ENCODE measurements around the gene CEACAM8. TPM values are rescaled to one million over a fixed set of nuclear protein-coding genes. Genes with fewer than 3 reads are reported as not detected.
"Not testable (repeated sequence)": the region's sequence is repeated elsewhere in the genome, so short reads cannot be mapped to it uniquely, and the experiment has no call there.

The CEACAM8 gene
- total RNA-seq, 1 experiment from 2014 or later: not detected

DNA sequence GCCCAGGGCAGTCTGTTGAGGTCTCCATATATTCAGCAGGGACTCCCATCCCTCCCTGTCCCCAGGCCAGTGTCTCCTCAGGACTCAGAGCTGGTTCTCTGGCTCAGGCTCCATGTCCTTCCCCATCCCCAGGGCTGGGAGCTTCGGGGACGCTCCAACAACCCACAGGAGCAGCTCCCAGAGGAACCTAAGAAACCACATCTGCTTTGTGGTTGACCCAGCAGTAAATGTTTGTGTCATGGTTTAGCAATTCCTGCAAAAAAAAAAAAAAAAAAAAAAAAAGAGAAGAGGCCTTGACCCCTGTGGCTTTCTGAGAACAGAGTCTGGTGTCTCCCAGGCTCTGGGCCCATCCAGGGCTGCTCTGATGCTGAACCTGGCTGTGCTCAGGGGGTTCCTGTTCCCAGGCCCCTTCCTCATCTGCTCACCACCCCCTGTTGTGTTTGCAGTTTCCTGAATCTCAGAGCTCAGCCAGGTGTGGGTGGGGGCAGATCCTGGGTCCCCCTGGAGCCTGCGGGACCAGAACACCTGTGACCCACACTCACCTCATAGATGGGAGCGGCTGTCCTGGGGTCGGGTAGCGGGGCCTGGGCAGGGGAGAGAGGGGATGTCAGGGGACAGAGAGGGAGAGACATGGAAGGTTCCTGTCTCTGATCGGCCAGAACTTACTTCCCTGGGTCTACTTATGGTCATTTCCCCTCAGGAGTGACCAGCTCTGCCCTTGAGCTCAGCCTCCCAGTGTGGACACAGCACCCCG, 41.3 kb downstream of the CEACAM8 start (continued):
- TF ChIP-seq, protein P1, sequence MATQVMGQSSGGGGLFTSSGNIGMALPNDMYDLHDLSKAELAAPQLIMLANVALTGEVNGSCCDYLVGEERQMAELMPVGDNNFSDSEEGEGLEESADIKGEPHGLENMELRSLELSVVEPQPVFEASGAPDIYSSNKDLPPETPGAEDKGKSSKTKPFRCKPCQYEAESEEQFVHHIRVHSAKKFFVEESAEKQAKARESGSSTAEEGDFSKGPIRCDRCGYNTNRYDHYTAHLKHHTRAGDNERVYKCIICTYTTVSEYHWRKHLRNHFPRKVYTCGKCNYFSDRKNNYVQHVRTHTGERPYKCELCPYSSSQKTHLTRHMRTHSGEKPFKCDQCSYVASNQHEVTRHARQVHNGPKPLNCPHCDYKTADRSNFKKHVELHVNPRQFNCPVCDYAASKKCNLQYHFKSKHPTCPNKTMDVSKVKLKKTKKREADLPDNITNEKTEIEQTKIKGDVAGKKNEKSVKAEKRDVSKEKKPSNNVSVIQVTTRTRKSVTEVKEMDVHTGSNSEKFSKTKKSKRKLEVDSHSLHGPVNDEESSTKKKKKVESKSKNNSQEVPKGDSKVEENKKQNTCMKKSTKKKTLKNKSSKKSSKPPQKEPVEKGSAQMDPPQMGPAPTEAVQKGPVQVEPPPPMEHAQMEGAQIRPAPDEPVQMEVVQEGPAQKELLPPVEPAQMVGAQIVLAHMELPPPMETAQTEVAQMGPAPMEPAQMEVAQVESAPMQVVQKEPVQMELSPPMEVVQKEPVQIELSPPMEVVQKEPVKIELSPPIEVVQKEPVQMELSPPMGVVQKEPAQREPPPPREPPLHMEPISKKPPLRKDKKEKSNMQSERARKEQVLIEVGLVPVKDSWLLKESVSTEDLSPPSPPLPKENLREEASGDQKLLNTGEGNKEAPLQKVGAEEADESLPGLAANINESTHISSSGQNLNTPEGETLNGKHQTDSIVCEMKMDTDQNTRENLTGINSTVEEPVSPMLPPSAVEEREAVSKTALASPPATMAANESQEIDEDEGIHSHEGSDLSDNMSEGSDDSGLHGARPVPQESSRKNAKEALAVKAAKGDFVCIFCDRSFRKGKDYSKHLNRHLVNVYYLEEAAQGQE (IDR thresholded peaks at IDR 0.05; ENCODE audit: low read depth): no peak

DNA sequence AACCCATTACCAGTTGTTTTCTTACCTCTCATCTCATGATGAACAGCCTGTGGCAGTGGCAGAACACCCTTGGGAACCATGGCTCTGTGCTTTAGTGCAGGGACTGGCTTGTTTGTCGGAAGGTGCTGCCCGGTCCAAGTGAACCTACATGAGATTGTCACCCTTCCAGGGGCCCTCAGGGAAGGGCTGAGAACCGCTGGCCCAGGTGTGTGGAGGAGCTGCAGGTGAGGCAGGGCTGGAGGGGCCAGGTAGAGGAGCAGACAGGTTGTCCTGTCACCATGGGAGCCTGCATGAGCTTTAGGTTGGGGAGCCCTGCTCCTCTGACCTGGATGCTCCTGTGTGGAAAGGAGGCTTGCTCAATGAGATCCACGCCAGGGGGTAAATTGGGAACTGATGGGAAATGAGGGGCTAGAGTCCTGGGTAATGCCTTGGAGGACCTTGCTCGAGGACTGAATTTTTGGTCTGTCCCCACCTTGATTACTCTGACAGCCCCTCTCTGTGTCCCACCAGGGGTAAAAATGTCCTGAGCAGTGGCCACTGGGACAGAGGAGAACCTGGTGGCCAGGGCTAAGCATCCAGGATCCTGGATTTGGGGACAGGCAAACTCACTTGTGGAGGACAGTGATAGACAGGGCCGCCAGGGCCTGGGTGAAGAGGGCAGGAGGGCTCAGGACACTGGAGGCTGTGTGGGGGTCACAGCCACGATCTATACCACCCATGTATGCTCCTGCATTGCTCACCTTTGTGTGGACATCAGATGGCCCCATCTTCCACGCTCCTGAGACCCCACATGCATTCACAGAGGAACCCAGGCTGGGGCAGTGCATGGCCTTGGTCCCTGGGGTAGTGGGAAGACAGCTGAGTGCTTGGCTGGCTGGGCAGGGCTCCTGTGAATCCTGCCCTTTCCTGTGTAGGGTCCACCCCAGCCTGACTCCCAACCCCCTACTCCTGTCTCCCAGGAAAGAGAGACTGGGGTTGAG, 42.3 kb downstream of the CEACAM8 start:
- Histone ChIP-seq H3K9me3 (ENCODE audit: control insufficient read depth in 1 of 2, insufficient read depth in 1 of 2, low read depth in 1 of 2, low read length in 2 of 2) (no peaks in the 10 kb centered on the region), H3K9me2 (ENCODE audit: insufficient read depth) (no peaks in the 10 kb centered on the region), H3K4me1 (ENCODE audit: control insufficient read depth in 1 of 2, insufficient read depth in 2 of 2, low read length in 2 of 2) (no peaks in the 10 kb centered on the region), H3K9ac (ENCODE audit: low read length) (no peak overlapping the region), H3K79me2 (ENCODE audit: insufficient read depth, low read length) (no peaks in the 10 kb centered on the region), H3K36me3 (ENCODE audit: control insufficient read depth in 1 of 2, insufficient read depth in 2 of 2, low read length in 2 of 2) (no peaks in the 10 kb centered on the region), H4K20me1 (ENCODE audit: insufficient read depth) (no peaks in the 10 kb centered on the region), H3K4me2 (ENCODE audit: low read length) (no peak overlapping the region), H3K27ac (ENCODE audit: low read depth, low read length) (no peak overlapping the region), H3K4me3 (replicated peaks in 1 of 2; ENCODE audit: low read depth in 1 of 2, low read length in 2 of 2) (no peak overlapping the region), H2AFZ (ENCODE audit: low read depth, low read length, poor library complexity, severe bottlenecking) (no peak overlapping the region), H3K27me3 (ENCODE audit: insufficient read depth, low read length) (no peaks in the 10 kb centered on the region)
- DNase-seq (ENCODE audit: low read depth, low spot score) (no peak), ATAC-seq (no peak)
- intact Hi-C loops (cut with micrococcal nuclease): no loop called here
- no peak for TF ChIP-seq SIN3A (IDR thresholded peaks at IDR 0.05; ENCODE audit: low read depth)
- no peak for TF ChIP-seq FOSL1 (IDR thresholded peaks at IDR 0.05; ENCODE audit: low read depth)
- TF ChIP-seq YY1 (IDR thresholded peaks at IDR 0.05; ENCODE audit: extremely low read depth, insufficient replicate concordance, low read depth, low read length): no peak
- no peak for TF ChIP-seq ZNF274 (IDR thresholded peaks at IDR 0.05; ENCODE audit: low read depth, low read length)
- no peak for TF ChIP-seq CEBPB (IDR thresholded peaks at IDR 0.05; ENCODE audit: low read depth)
- TF ChIP-seq ZFX (IDR thresholded peaks at IDR 0.05): no peak
- TF ChIP-seq JUND (IDR thresholded peaks at IDR 0.05): no peak
- no peak for TF ChIP-seq RAD21 (IDR thresholded peaks at IDR 0.05; ENCODE audit: low read depth)
- TF ChIP-seq, protein P2, sequence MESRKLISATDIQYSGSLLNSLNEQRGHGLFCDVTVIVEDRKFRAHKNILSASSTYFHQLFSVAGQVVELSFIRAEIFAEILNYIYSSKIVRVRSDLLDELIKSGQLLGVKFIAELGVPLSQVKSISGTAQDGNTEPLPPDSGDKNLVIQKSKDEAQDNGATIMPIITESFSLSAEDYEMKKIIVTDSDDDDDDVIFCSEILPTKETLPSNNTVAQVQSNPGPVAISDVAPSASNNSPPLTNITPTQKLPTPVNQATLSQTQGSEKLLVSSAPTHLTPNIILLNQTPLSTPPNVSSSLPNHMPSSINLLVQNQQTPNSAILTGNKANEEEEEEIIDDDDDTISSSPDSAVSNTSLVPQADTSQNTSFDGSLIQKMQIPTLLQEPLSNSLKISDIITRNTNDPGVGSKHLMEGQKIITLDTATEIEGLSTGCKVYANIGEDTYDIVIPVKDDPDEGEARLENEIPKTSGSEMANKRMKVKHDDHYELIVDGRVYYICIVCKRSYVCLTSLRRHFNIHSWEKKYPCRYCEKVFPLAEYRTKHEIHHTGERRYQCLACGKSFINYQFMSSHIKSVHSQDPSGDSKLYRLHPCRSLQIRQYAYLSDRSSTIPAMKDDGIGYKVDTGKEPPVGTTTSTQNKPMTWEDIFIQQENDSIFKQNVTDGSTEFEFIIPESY (IDR thresholded peaks at IDR 0.05; ENCODE audit: extremely low read depth, insufficient replicate concordance, low read length): no peak
- ChIA-PET CTCF (interaction anchor here (0.7 kb wide), 1 partner anchor 207 kb away, joined by 4 read pairs; no protein-coding TSS in a partner anchor), POLR2A (no interaction called here), RAD21 (ENCODE audit: low non-redundant PET in 1 of 2, low total read pairs in 2 of 2, uncharacterized antibody in 2 of 2, unreplicated experiment in 2 of 2) (no interaction called here)
- no TSS peak for BruUV-seq (replicated peaks)

DNA sequence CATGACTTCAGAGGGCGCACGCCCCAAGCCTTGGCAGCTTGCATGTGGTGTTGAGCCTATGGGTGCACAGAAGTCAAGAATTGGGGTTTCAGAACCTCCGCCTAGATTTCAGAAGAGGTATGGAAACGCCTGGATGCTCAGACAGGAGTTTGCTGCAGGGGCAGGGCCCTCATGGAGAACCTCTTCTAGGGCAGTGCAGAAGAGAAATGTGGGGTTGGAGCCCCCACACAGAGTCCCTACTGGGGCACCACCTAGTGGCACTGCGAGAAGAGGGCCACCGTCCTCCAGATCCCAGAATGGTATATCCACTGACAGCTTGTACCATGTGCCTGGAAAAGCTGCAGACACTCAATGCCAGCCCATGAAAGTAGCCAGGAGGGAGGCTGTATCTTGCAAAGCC, 44.2 kb downstream of the CEACAM8 start:
- DNase-seq (ENCODE audit: low read depth, low spot score); H3K9me3 ChIP-seq (ENCODE audit: control insufficient read depth in 1 of 2, insufficient read depth in 1 of 2, low read depth in 1 of 2, low read length in 2 of 2); H3K79me2 ChIP-seq (ENCODE audit: insufficient read depth, low read length); H3K4me3 ChIP-seq (replicated peaks in 1 of 2; ENCODE audit: low read depth in 1 of 2, low read length in 2 of 2); CTCF ChIA-PET; H3K27ac ChIP-seq (ENCODE audit: low read depth, low read length); H3K9ac ChIP-seq (ENCODE audit: low read length); H3K4me1 ChIP-seq (ENCODE audit: control insufficient read depth in 1 of 2, insufficient read depth in 2 of 2, low read length in 2 of 2); BruUV-seq (replicated peaks); H2AFZ ChIP-seq (ENCODE audit: low read depth, low read length, poor library complexity, severe bottlenecking); ATAC-seq; intact Hi-C loops (cut with micrococcal nuclease); H3K4me2 ChIP-seq (ENCODE audit: low read length); H3K9me2 ChIP-seq (ENCODE audit: insufficient read depth); H4K20me1 ChIP-seq (ENCODE audit: insufficient read depth); H3K36me3 ChIP-seq (ENCODE audit: control insufficient read depth in 1 of 2, insufficient read depth in 2 of 2, low read length in 2 of 2); RAD21 ChIA-PET (ENCODE audit: low non-redundant PET in 1 of 2, low total read pairs in 2 of 2, uncharacterized antibody in 2 of 2, unreplicated experiment in 2 of 2); H3K27me3 ChIP-seq (ENCODE audit: insufficient read depth, low read length); POLR2A ChIA-PET: not testable (repeated sequence)

Data from HCT116 (cell line).